Measurements from ENCODE around the gene AKR1C2.

DNA sequence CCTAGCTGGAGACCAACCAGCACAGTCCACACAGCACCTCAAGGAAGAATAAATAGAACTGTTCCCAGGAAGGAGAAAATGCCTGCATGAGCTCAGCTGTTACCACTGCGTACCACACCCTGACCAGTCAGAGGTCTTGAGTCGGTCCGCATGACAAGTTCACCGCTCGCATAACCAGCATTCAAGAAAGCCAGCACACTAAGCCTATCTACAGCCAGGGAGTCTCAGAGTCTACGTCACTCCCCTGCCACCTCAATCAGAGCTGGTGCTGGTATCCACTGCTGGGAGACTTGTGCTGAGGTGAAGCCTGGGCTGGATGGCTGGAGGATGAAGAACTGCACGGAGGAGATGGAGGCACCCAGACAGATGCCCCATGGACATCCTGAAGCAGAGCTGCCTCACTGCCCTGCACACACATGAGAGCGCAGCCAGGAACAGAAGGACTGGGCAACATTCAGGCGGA lies 20.9 kb downstream of the AKR1C2 start:
- no peak for TF ChIP-seq CTCF (IDR thresholded peaks at IDR 0.05)
- no peak for TF ChIP-seq EP300 (IDR thresholded peaks at IDR 0.05)
- no peak for TF ChIP-seq POLR2A (IDR thresholded peaks at IDR 0.05)
